ENCODE measurements around the gene BGLAP. TPM values are rescaled to one million over a fixed set of nuclear protein-coding genes. Genes with fewer than 3 reads are reported as not detected.

The BGLAP gene
- total RNA-seq, 1 experiment from 2014 or later: 0.67 TPM

DNA sequence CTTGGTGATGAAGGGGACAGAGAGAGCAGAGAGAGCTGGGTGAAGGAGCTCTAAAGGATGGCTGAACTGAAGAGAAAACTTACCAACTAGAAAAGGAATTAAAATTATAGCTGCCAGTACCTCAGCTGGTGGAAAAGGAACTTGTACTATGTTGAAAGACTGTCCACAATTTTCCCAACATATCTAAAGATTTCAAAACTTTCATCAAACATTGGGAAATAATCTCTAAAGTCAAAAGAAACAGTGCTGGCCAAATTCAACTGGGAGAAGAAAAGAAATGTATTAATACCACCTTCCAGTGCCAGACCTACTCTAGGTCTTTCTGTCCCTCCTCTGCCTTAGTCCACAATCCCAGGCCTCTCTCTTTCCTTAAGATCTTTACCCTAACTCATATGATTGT, 34.5 kb downstream of the BGLAP start:
- H3K4me3 ChIP-seq (ENCODE audit: low read depth in 2 of 2, low read length in 2 of 2): no peak overlapping the region
- in situ Hi-C loops (cut with HindIII; ENCODE audit: low pct_unique_long_range_greater_than_20kb, low sequenced_read_pairs) (no loop called here), intact Hi-C loops (cut with micrococcal nuclease; ENCODE audit: unreplicated experiment) (no loop called here)
- peaks cover 9% of the 10 kb centered on the region for H3K4me1 ChIP-seq (ENCODE audit: control insufficient read depth, insufficient read depth, low read length)
- POLR2A ChIA-PET: no interaction called here
- peaks cover 36% of the 10 kb centered on the region for H3K36me3 ChIP-seq (ENCODE audit: control insufficient read depth, insufficient read depth, low read length)
- TF ChIP-seq TCF7L2 (IDR thresholded peaks at IDR 0.05; ENCODE audit: low read depth, low read length) (no peak), POLR2AphosphoS5 (IDR thresholded peaks at IDR 0.05; ENCODE audit: low read depth, low read length) (no peak), CTCF (IDR thresholded peaks at IDR 0.05) (no peak), SIN3A (IDR thresholded peaks at IDR 0.05; ENCODE audit: borderline replicate concordance, insufficient read depth, low read depth, low read length) (no peak)
- TF ChIP-seq, protein P1, sequence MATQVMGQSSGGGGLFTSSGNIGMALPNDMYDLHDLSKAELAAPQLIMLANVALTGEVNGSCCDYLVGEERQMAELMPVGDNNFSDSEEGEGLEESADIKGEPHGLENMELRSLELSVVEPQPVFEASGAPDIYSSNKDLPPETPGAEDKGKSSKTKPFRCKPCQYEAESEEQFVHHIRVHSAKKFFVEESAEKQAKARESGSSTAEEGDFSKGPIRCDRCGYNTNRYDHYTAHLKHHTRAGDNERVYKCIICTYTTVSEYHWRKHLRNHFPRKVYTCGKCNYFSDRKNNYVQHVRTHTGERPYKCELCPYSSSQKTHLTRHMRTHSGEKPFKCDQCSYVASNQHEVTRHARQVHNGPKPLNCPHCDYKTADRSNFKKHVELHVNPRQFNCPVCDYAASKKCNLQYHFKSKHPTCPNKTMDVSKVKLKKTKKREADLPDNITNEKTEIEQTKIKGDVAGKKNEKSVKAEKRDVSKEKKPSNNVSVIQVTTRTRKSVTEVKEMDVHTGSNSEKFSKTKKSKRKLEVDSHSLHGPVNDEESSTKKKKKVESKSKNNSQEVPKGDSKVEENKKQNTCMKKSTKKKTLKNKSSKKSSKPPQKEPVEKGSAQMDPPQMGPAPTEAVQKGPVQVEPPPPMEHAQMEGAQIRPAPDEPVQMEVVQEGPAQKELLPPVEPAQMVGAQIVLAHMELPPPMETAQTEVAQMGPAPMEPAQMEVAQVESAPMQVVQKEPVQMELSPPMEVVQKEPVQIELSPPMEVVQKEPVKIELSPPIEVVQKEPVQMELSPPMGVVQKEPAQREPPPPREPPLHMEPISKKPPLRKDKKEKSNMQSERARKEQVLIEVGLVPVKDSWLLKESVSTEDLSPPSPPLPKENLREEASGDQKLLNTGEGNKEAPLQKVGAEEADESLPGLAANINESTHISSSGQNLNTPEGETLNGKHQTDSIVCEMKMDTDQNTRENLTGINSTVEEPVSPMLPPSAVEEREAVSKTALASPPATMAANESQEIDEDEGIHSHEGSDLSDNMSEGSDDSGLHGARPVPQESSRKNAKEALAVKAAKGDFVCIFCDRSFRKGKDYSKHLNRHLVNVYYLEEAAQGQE (IDR thresholded peaks at IDR 0.05; ENCODE audit: insufficient read depth in 1 of 2, low read depth in 2 of 2, low read length in 1 of 2): no peak
- BruUV-seq (replicated peaks): no TSS peak
- DNase-seq (ENCODE audit: low read depth, low spot score) (no peak), ATAC-seq (no peak)
- no peaks in the 10 kb centered on the region for H3K9me3 ChIP-seq (ENCODE audit: control insufficient read depth, insufficient read depth, low read depth, low read length)
- no peak overlapping the region for H3K27ac ChIP-seq (ENCODE audit: low read length)
- no peaks in the 10 kb centered on the region for H3K27me3 ChIP-seq (ENCODE audit: control insufficient read depth, insufficient read depth, low read length)
- CTCF ChIA-PET: no interaction called here

DNA sequence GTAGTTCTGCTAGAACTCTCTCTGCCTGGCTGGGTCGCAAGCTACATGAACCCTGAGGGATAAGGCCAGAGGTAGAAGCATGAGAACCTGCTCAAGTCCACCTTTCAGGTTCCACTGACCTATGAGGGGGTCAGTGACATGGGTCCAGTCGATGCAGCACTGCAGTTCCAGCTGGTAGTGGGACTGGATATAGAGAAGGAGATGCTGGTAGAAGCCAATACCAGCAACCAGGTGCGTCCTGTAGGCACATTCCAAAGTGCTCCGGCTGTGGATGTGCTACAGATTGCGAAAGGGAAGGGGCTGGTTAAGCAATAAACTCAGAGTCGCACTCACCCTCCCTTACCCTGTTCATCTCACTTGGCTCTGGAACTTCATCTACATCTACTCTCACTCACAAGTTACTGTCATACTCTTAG, 35.0 kb downstream of the BGLAP start:
- no peak for DNase-seq (ENCODE audit: low read depth, low spot score)
- POLR2A ChIA-PET: no interaction called here
- Histone ChIP-seq H3K36me3 (ENCODE audit: control insufficient read depth, insufficient read depth, low read length) (peaks cover 38% of the 10 kb centered on the region), H3K4me1 (ENCODE audit: control insufficient read depth, insufficient read depth, low read length) (peaks cover 9% of the 10 kb centered on the region), H3K4me3 (ENCODE audit: low read depth in 2 of 2, low read length in 2 of 2) (no peak overlapping the region), H3K9me3 (ENCODE audit: control insufficient read depth, insufficient read depth, low read depth, low read length) (no peaks in the 10 kb centered on the region), H3K27ac (ENCODE audit: low read length) (no peak overlapping the region), H3K27me3 (ENCODE audit: control insufficient read depth, insufficient read depth, low read length) (no peaks in the 10 kb centered on the region)
- CTCF ChIA-PET: no interaction called here
- intact Hi-C loops (cut with micrococcal nuclease; ENCODE audit: unreplicated experiment): no loop called here
- no peak for ATAC-seq
- TF ChIP-seq TCF7L2 (IDR thresholded peaks at IDR 0.05; ENCODE audit: low read depth, low read length) (no peak), POLR2AphosphoS5 (IDR thresholded peaks at IDR 0.05; ENCODE audit: low read depth, low read length) (no peak)
- TF ChIP-seq, protein P1 (IDR thresholded peaks at IDR 0.05; ENCODE audit: insufficient read depth in 1 of 2, low read depth in 2 of 2, low read length in 1 of 2): no peak
- no TSS peak for BruUV-seq (replicated peaks)
- in situ Hi-C loops (cut with HindIII; ENCODE audit: low pct_unique_long_range_greater_than_20kb, low sequenced_read_pairs): no loop called here

All from Panc1 (cell line).